A673 (cell line): ENCODE measurements around the gene RNFT2. TPM values are rescaled to one million over a fixed set of nuclear protein-coding genes. Genes with fewer than 3 reads are reported as not detected.
"Not testable (repeated sequence)": the region's sequence is repeated elsewhere in the genome, so short reads cannot be mapped to it uniquely, and the experiment has no call there.

ENCODE experiments used
- BruUV-seq: library from RNA; stranded (reverse); fragments of 400-500 nt; replicated peaks from 2 replicates; lab custom pipeline; 2021; lab: Mats Ljungman, UMichigan
- CTCF ChIA-PET: fragments of 300-600 bp; sonication (Branson Sonifier 250); formaldehyde crosslinking; loops from one replicate; lab custom pipeline; 2022; ENCODE audit warnings: antibody characterized with exemption; lab: Charles Lee
- POLR2A ChIA-PET: fragments of 300-600 bp; sonication (Branson Sonifier 250); formaldehyde crosslinking; loops from one replicate; lab custom pipeline; 2022; ENCODE audit warnings: antibody characterized with exemption; ENCODE audit not compliant: low non-redundant PET; lab: Charles Lee
- DNase-seq: peaks from one replicate; pipeline ENCODE4 v3.0.0-alpha.2; 2015; ENCODE audit warnings: low spot score
- H3K27ac ChIP-seq: fragments of 200-600 bp; sonication (generic); 2 replicates; pipeline ENCODE4 v1.5.1; 2016; ENCODE audit warnings: mixed run types, low read depth, mild to moderate bottlenecking, mixed read lengths, antibody characterized with exemption, low read length; ENCODE audit not compliant: poor library complexity, severe bottlenecking
- H3K27me3 ChIP-seq: fragments of 200-600 bp; sonication (generic); replicated peaks from 2 replicates; pipeline ENCODE4 v1.6.1; 2017; ENCODE audit warnings: mixed run types, low read depth, mild to moderate bottlenecking, mixed read lengths, antibody characterized with exemption, low read length; ENCODE audit not compliant: insufficient read depth, poor library complexity
- H3K36me3 ChIP-seq: fragments of 200-600 bp; sonication (generic); 2 replicates; pipeline ENCODE4 v1.6.1; 2016; ENCODE audit warnings: mixed run types, mild to moderate bottlenecking, mixed read lengths, antibody characterized with exemption, low read length; ENCODE audit not compliant: insufficient read depth, poor library complexity, severe bottlenecking
- H3K4me1 ChIP-seq: fragments of 200-600 bp; sonication (generic); 2 replicates; pipeline ENCODE4 v1.6.1; 2017; ENCODE audit warnings: mixed run types, mild to moderate bottlenecking, mixed read lengths, antibody characterized with exemption, low read length; ENCODE audit not compliant: insufficient read depth, poor library complexity, severe bottlenecking
- H3K4me3 ChIP-seq: fragments of 200-600 bp; sonication (generic); 2 replicates; pipeline ENCODE4 v1.5.1; 2016; ENCODE audit warnings: low read depth, mixed run types, mild to moderate bottlenecking, mixed read lengths, low read length; ENCODE audit not compliant: poor library complexity, severe bottlenecking
- H3K9me3 ChIP-seq: fragments of 200-600 bp; sonication (generic); 2 replicates; pipeline ENCODE4 v1.6.1; 2016; ENCODE audit warnings: mixed run types, low read depth, mild to moderate bottlenecking, mixed read lengths, antibody characterized with exemption, low read length; ENCODE audit not compliant: poor library complexity, severe bottlenecking
- EZH2 ChIP-seq: fragments of 200-600 bp; sonication (generic); IDR thresholded peaks from 2 replicates; pipeline ENCODE4 v1.6.1; 2017; ENCODE audit warnings: borderline replicate concordance, low read depth, mild to moderate bottlenecking, mixed read lengths, antibody characterized with exemption, low read length; ENCODE audit not compliant: poor library complexity, severe bottlenecking
- intact Hi-C: fragments of 100-400 bp; cut with micrococcal nuclease; formaldehyde crosslinking; loops from one replicate; pipeline ENCODE4 v1.10.0; 2022; ENCODE audit not compliant: unreplicated experiment
- total RNA-seq: library from RNA; stranded (reverse); gene quantifications from 2 replicates; pipeline ENCODE4 v1.2.3, GENCODE V29; 2021
- TF ChIP-seq, protein P1 (sequence below): fragments of 300-800, 200-600 bp; sonication (generic); conservative IDR thresholded peaks from 2 replicates; pipeline ENCODE4 v1.5.1; 2017; ENCODE audit warnings: low read depth, mild to moderate bottlenecking, antibody characterized with exemption, low read length, moderate library complexity, mixed read lengths

The RNFT2 gene
- total RNA-seq, 1 experiment from 2014 or later: 36.4 TPM

DNA sequence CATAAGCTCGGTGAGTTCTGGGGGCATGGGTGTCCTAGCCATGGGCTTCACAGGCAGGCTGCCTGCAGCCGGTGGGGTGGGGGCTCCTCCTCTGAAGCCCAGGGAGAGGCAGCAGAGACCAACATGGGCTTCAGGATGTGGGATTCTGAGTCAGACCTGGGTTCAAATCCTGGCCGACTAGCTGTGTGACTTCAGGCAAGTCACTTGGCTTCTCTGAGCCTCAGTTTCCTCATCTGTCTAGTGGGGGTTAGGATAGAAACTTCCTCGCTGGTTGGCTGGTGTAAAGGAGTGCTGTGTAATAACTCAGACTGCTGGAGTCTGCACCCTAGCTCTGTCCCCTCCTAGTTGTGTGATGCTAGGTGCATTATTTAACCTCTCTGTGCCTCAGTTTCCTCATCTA lies 12.2 kb downstream of the RNFT2 start:
- no peak overlapping the region for H3K4me3 ChIP-seq
- H3K36me3 ChIP-seq: no peaks in the 10 kb centered on the region
- ChIA-PET CTCF (no interaction called here), POLR2A (no interaction called here)
- no peaks in the 10 kb centered on the region for H3K4me1 ChIP-seq
- H3K27me3 ChIP-seq: no peaks in the 10 kb centered on the region
- H3K27ac ChIP-seq: no peak overlapping the region
- intact Hi-C loops: no loop called here
- no TSS peak for BruUV-seq
- H3K9me3 ChIP-seq: no peaks in the 10 kb centered on the region
- no peak for DNase-seq
- no peak for TF ChIP-seq EZH2
- TF ChIP-seq, protein P1, sequence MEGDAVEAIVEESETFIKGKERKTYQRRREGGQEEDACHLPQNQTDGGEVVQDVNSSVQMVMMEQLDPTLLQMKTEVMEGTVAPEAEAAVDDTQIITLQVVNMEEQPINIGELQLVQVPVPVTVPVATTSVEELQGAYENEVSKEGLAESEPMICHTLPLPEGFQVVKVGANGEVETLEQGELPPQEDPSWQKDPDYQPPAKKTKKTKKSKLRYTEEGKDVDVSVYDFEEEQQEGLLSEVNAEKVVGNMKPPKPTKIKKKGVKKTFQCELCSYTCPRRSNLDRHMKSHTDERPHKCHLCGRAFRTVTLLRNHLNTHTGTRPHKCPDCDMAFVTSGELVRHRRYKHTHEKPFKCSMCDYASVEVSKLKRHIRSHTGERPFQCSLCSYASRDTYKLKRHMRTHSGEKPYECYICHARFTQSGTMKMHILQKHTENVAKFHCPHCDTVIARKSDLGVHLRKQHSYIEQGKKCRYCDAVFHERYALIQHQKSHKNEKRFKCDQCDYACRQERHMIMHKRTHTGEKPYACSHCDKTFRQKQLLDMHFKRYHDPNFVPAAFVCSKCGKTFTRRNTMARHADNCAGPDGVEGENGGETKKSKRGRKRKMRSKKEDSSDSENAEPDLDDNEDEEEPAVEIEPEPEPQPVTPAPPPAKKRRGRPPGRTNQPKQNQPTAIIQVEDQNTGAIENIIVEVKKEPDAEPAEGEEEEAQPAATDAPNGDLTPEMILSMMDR: no peak

DNA sequence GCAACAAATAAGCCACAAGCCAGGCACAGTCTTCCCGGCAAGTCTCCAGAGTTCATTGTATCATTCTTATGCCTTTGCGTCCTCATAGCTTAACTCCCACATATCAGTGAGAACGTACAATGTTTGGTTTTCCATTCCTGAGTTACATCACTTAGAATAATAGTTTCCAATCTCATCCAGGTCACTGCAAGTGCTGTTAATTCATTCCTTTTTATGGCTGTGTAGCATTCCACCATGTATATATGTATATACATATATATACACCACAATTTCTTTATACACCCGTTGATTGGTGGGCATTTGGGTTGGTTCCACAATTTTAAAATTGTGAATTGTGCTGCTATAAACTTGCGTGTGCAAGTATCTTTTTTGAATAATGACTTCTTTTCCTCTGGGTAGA lies 16.0 kb downstream of the RNFT2 start:
- intact Hi-C loops, H3K4me1 ChIP-seq, POLR2A ChIA-PET, H3K27ac ChIP-seq, BruUV-seq, H3K27me3 ChIP-seq, CTCF ChIA-PET, H3K4me3 ChIP-seq, H3K9me3 ChIP-seq, H3K36me3 ChIP-seq, DNase-seq: not testable (repeated sequence)

GRCh38 chr12:116754783-116755182 lies 16.7 kb downstream of the RNFT2 start:
- CTCF ChIA-PET, H3K9me3 ChIP-seq: not testable (repeated sequence)

DNA sequence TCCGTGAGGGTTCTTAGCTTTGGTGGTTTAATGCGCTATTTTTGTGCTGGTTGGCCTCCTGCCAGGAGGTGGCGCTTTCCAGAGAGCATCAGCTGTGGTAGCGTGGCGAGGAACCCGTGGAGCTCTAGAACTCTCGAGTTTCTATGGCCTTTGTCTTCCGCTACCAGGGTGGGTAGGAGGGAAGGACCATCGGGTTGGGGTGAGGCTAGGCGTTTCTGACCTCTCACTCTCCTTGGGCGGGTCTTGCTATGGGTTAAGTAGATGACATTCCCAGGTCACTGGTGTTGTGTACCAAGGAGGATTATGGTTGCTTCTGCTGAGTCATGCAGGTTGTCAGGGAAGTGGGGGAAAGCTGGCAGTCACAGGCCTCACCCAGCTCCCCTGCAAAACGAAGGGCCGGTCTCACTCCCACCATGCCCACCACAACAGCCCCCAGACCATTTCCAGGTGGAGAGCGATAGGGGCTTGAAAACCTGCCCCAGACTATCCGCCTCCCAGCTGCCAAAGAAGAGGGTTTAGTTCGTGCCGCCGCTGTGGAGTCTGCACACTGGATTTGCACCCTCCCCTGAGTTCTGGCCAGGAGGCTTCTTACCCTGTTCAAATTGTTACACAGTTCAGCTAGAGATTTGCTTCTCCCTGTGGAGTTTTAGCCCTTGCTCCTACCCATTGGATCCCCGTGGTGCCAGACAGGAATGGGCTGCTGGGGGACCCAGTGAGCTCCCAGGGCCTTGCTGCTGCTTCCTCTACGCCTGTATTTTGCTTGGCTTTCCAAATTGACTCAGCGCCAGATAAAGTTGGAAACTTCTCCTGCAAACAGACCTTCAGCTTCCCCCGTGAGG lies 21.9 kb downstream of the RNFT2 start:
- Histone ChIP-seq H3K9me3 (no peaks in the 10 kb centered on the region), H3K27ac (no peak overlapping the region), H3K4me1 (no peaks in the 10 kb centered on the region), H3K27me3 (no peaks in the 10 kb centered on the region), H3K4me3 (no peak overlapping the region), H3K36me3 (no peaks in the 10 kb centered on the region)
- no peak for TF ChIP-seq EZH2
- TF ChIP-seq, protein P1: no peak
- BruUV-seq: no TSS peak
- intact Hi-C loops: no loop called here
- ChIA-PET CTCF (interaction anchor here (0.5 kb wide), 1 partner anchor 372 kb away, joined by 5 read pairs; no protein-coding TSS in a partner anchor), POLR2A (interaction anchor here (0.6 kb wide), 1 partner anchor 373 kb away, joined by 3 read pairs; no protein-coding TSS in a partner anchor)
- no peak for DNase-seq

More at GRCh38 chr12:116754783-116755182, 16.7 kb downstream of the RNFT2 start:
- H3K36me3 ChIP-seq, H3K27me3 ChIP-seq, H3K27ac ChIP-seq, H3K4me3 ChIP-seq, POLR2A ChIA-PET, DNase-seq, H3K4me1 ChIP-seq, BruUV-seq, intact Hi-C loops: not testable (repeated sequence)
